ENCODE results near the gene ST3GAL4.

Gene ST3GAL4

DNA sequence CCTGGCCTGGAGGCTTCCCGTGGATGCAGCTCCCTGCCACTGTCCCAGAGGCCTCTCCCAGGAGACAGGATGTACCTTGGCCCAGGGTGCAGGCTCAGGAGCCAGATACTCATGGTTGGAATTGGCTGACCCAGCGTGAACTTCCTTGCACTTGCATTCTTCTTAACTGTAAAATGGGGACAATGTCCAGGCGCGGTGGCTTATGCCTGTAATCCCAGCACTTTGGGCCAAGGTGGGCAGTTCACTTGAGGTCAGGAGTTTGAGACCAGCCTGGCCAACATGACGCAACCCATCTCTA lies 20.1 kb upstream of the ST3GAL4 start:
- no peak for TF ChIP-seq CTCF (IDR thresholded peaks at IDR 0.05; ENCODE audit: insufficient read depth, low read depth, low read length, missing control alignments)
- no peak for DNase-seq (ENCODE audit: low read depth)
- no peak overlapping the region for H3K4me3 ChIP-seq (ENCODE audit: low read length)

DNA sequence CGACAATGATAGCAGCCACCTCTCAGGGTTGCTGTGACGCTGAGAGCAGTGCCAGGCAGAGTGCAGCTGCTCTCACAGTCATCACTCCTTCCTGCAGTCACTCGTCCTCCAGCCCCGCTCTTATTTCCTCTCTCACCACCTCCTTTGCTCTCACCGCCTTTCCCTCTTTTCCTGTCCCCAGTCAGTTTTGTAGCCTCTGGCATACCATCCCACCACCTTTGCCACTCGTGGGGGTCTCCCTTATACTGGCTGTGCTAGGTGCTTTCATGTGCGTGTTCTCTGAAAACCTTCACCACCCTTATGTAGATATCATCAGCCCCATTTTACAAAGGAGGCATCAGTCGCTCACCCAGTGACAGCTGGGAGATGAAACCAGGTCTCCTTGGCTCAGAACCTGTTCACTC lies 19.3 kb upstream of the ST3GAL4 start:
- no peak for DNase-seq (ENCODE audit: low read depth)
- TF ChIP-seq CTCF (IDR thresholded peaks at IDR 0.05; ENCODE audit: insufficient read depth, low read depth, low read length, missing control alignments), result no peak
- no peak overlapping the region for H3K4me3 ChIP-seq (ENCODE audit: low read length)

DNA sequence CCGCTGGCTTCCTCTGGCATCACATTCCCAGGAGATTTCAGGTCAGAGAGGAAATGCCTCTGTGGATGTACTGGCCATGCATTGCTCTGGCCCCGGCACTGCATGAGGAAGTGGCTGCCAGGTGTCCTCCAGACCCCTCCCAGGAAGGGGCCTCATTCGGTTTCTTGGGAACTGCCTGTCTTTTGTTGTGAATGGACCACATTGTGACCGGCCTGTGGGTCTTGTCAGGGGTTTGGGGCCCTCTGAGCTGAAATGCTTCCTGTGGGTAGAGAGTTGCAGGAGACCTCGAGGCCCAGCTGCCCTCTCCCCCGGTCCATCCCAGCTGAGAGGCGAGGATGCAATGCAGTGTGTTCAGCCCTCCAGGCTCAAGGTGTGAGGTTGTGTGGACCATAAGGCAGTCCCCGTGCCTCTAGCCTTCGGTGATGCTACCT lies 18.8 kb upstream of the ST3GAL4 start:
- no peak for DNase-seq (ENCODE audit: low read depth)
- no peak for TF ChIP-seq CTCF (IDR thresholded peaks at IDR 0.05; ENCODE audit: insufficient read depth, low read depth, low read length, missing control alignments)
- no peak overlapping the region for H3K4me3 ChIP-seq (ENCODE audit: low read length)

GRCh38 chr11:126337126-126337473 lies 18.4 kb upstream of the ST3GAL4 start:
- DNase-seq (ENCODE audit: low read depth), result no peak
- H3K4me3 ChIP-seq (ENCODE audit: low read length), result no peak overlapping the region
- TF ChIP-seq CTCF (IDR thresholded peaks at IDR 0.05; ENCODE audit: insufficient read depth, low read depth, low read length, missing control alignments), result no peak

GRCh38 chr11:126337474-126338241 lies 17.8 kb upstream of the ST3GAL4 start:
- H3K4me3 ChIP-seq (ENCODE audit: low read length), result no peak overlapping the region
- DNase-seq (ENCODE audit: low read depth), result no peak
- TF ChIP-seq CTCF (IDR thresholded peaks at IDR 0.05; ENCODE audit: insufficient read depth, low read depth, low read length, missing control alignments), result no peak

- no peak for DNase-seq (ENCODE audit: low read depth)
- no peak for TF ChIP-seq CTCF (IDR thresholded peaks at IDR 0.05; ENCODE audit: insufficient read depth, low read depth, low read length, missing control alignments)
- no peak overlapping the region for H3K4me3 ChIP-seq (ENCODE audit: low read length)
Measured at GRCh38 chr11:126338346-126339055, 17.0 kb upstream of the ST3GAL4 start.
